ENCODE results near the gene PIGK.

PIGK gene

GRCh38 chr1:77063118-77063517 lies 156.1 kb downstream of the PIGK start:
- H3K27ac ChIP-seq, result no peak overlapping the region
- no peak for TF ChIP-seq CTCF (IDR thresholded peaks at IDR 0.05)
- no peaks in the 10 kb centered on the region for H3K9me3 ChIP-seq
- no peaks in the 10 kb centered on the region for H3K27me3 ChIP-seq
- DNase-seq, result no peak
- no peaks in the 10 kb centered on the region for H3K4me1 ChIP-seq
- H3K36me3 ChIP-seq, result no peaks in the 10 kb centered on the region
- intact Hi-C loops (cut with DNase I; ENCODE audit: low total_unique reads), result no loop called here
- no peak overlapping the region for H3K4me3 ChIP-seq

GRCh38 chr1:77061162-77061561 lies 158.1 kb downstream of the PIGK start:
- intact Hi-C loops (cut with DNase I; ENCODE audit: low total_unique reads), result no loop called here
- no peaks in the 10 kb centered on the region for H3K36me3 ChIP-seq
- no peaks in the 10 kb centered on the region for H3K27me3 ChIP-seq
- no peak for TF ChIP-seq CTCF (IDR thresholded peaks at IDR 0.05)
- no peaks in the 10 kb centered on the region for H3K4me1 ChIP-seq
- no peak for DNase-seq
- no peaks in the 10 kb centered on the region for H3K9me3 ChIP-seq
- no peak overlapping the region for H3K4me3 ChIP-seq
- H3K27ac ChIP-seq, result no peak overlapping the region

GRCh38 chr1:77060000-77060399 lies 159.2 kb downstream of the PIGK start:
- intact Hi-C loops (cut with DNase I; ENCODE audit: low total_unique reads), result no loop called here
- TF ChIP-seq CTCF (IDR thresholded peaks at IDR 0.05), result no peak
- no peaks in the 10 kb centered on the region for H3K4me1 ChIP-seq
- DNase-seq, result no peak
- H3K9me3 ChIP-seq, result no peaks in the 10 kb centered on the region
- H3K4me3 ChIP-seq, result no peak overlapping the region
- H3K27ac ChIP-seq, result no peak overlapping the region
- H3K36me3 ChIP-seq, result no peaks in the 10 kb centered on the region
- H3K27me3 ChIP-seq, result no peaks in the 10 kb centered on the region

- H3K36me3 ChIP-seq, result no peaks in the 10 kb centered on the region
- no peaks in the 10 kb centered on the region for H3K4me1 ChIP-seq
- intact Hi-C loops (cut with DNase I; ENCODE audit: low total_unique reads), result loop anchor here (2.0 kb wide), 1 partner anchor 41 kb away; no protein-coding TSS in a partner anchor
- DNase-seq, result no peak
- H3K9me3 ChIP-seq, result no peaks in the 10 kb centered on the region
- H3K27ac ChIP-seq, result no peak overlapping the region
- no peaks in the 10 kb centered on the region for H3K27me3 ChIP-seq
- no peak overlapping the region for H3K4me3 ChIP-seq
- TF ChIP-seq CTCF (IDR thresholded peaks at IDR 0.05), result no peak
These were observed 161.1 kb downstream of the PIGK start for GRCh38 chr1:77057994-77058585.

GRCh38 chr1:77056525-77056924 lies 162.7 kb downstream of the PIGK start:
- Histone ChIP-seq H3K9me3 (no peaks in the 10 kb centered on the region), H3K4me3 (no peak overlapping the region), H3K36me3 (no peaks in the 10 kb centered on the region), H3K4me1 (no peaks in the 10 kb centered on the region), H3K27ac (no peak overlapping the region), H3K27me3 (no peaks in the 10 kb centered on the region)
- intact Hi-C loops (cut with DNase I; ENCODE audit: low total_unique reads), result loop anchor here (2.0 kb wide), 1 partner anchor 42 kb away; no protein-coding TSS in a partner anchor
- TF ChIP-seq CTCF (IDR thresholded peaks at IDR 0.05), result no peak
- DNase-seq, result no peak

GRCh38 chr1:77051425-77051824 lies 167.8 kb downstream of the PIGK start:
- Histone ChIP-seq H3K4me1 (no peaks in the 10 kb centered on the region), H3K4me3 (no peak overlapping the region), H3K27me3 (no peaks in the 10 kb centered on the region), H3K27ac (no peak overlapping the region), H3K36me3 (no peaks in the 10 kb centered on the region), H3K9me3 (no peaks in the 10 kb centered on the region)
- no peak for TF ChIP-seq CTCF (IDR thresholded peaks at IDR 0.05)
- intact Hi-C loops (cut with DNase I; ENCODE audit: low total_unique reads), result no loop called here
- no peak for DNase-seq

All from tibial artery (tissue), 4 donors.